Smooth muscle cell (in vitro differentiated cells): ENCODE measurements around the gene N4BP3. TPM values are rescaled to one million over a fixed set of nuclear protein-coding genes. Genes with fewer than 3 reads are reported as not detected.

Experiments used
- DNase-seq: peaks from one replicate; lab custom pipeline; 2025; ENCODE audit not compliant: unreplicated experiment; lab: John Stamatoyannopoulos, UW
- H2AFZ ChIP-seq: fragments of 200-600 bp; sonication (generic); 2 replicates; pipeline ENCODE4 v1.6.0; 2016; ENCODE audit warnings: antibody characterized with exemption, low read depth, mild to moderate bottlenecking
- H3F3A ChIP-seq: fragments of 200-600 bp; sonication (generic); 2 replicates; pipeline ENCODE4 v1.6.0; 2017; ENCODE audit warnings: antibody characterized with exemption, low read depth
- H3K27ac ChIP-seq: fragments of 200-600 bp; sonication (generic); 2 replicates; pipeline ENCODE4 v1.5.1; 2016; ENCODE audit warnings: low read depth, mild to moderate bottlenecking
- H3K27me3 ChIP-seq: fragments of 200-600 bp; sonication (generic); 2 replicates; pipeline ENCODE4 v1.6.1; 2016; ENCODE audit warnings: low read depth, mild to moderate bottlenecking
- H3K36me3 ChIP-seq: fragments of 200-600 bp; sonication (generic); 2 replicates; pipeline ENCODE4 v1.5.1; 2016; ENCODE audit warnings: low read depth
- H3K4me1 ChIP-seq: fragments of 200-600 bp; sonication (generic); 2 replicates; pipeline ENCODE4 v1.5.1; 2016; ENCODE audit warnings: low read depth
- H3K4me2 ChIP-seq: fragments of 200-600 bp; sonication (generic); 2 replicates; pipeline ENCODE4 v1.6.0; 2016; ENCODE audit warnings: mild to moderate bottlenecking
- H3K4me3 ChIP-seq: fragments of 200-600 bp; sonication (generic); 2 replicates; pipeline ENCODE4 v1.5.1; 2016; ENCODE audit warnings: mild to moderate bottlenecking
- H3K79me2 ChIP-seq: fragments of 200-600 bp; sonication (generic); 2 replicates; pipeline ENCODE4 v1.6.0; 2016; ENCODE audit warnings: low read depth, mild to moderate bottlenecking
- H3K9ac ChIP-seq: fragments of 200-600 bp; sonication (generic); 2 replicates; pipeline ENCODE4 v1.6.0; 2016; ENCODE audit warnings: low read depth
- H3K9me3 ChIP-seq: fragments of 200-600 bp; sonication (generic); replicated peaks from 2 replicates; pipeline ENCODE4 v1.5.1; 2016; ENCODE audit warnings: low read depth
- H4K20me1 ChIP-seq: fragments of 200-600 bp; sonication (generic); 2 replicates; pipeline ENCODE4 v1.6.0; 2016; ENCODE audit warnings: low read depth
- CTCF ChIP-seq: fragments of 200-600 bp; sonication (generic); IDR thresholded peaks from 2 replicates; pipeline ENCODE4 v1.5.1; 2017; ENCODE audit warnings: borderline replicate concordance, mild to moderate bottlenecking, antibody characterized with exemption; ENCODE audit not compliant: insufficient read depth, poor library complexity, severe bottlenecking
- WGBS: methylation state at CpG from one replicate; pipeline ENCODE4 v1.1.7; 2016; ENCODE audit warnings: low lambda C conversion rate; 5-methylcytosine and 5-hydroxymethylcytosine counted together
- polyA plus RNA-seq: library from polyadenylated mRNA; unstranded; fragments of >200 nt; fragmentation: Nextera tagmentation; extraction: Ambion mirVana; gene quantifications from 2 replicates; pipeline ENCODE4 v1.2.1, GENCODE V29; 2016
- total RNA-seq: library from RNA; depleted of rRNA; stranded (reverse); fragments of >200 nt; gene quantifications from 2 replicates; pipeline ENCODE4 v1.2.3, GENCODE V29; 2014

Gene N4BP3
- total and polyA plus RNA-seq, 2 experiments from 2014 or later, result 0.39 to 1.3 TPM

GRCh38 chr5:178113841-178114324 is 551 bp downstream of the N4BP3 start:
- Histone ChIP-seq H3K4me3 (peak overlapping the region; percentile 61), H3K79me2 (no peaks in the 10 kb centered on the region), H3F3A (no peaks in the 10 kb centered on the region), H3K9me3 (no peaks in the 10 kb centered on the region), H3K27ac (no peak overlapping the region), H4K20me1 (no peaks in the 10 kb centered on the region), H3K4me1 (peaks cover 14% of the 10 kb centered on the region), H2AFZ (no peak overlapping the region), H3K9ac (no peak overlapping the region), H3K36me3 (no peaks in the 10 kb centered on the region), H3K4me2 (peak overlapping the region; percentile 96), H3K27me3 (peaks cover 33% of the 10 kb centered on the region)
- WGBS, result 3% methylated on average over 22 of the region's 41 CpGs
- no peak for DNase-seq
- no peak for TF ChIP-seq CTCF

GRCh38 chr5:178114325-178115135 is 1.2 kb downstream of the N4BP3 start:
- Histone ChIP-seq H3K36me3 (no peaks in the 10 kb centered on the region), H3K4me3 (peak overlapping the region; percentile 61), H3F3A (no peaks in the 10 kb centered on the region), H4K20me1 (no peaks in the 10 kb centered on the region), H3K9ac (no peak overlapping the region), H3K79me2 (no peaks in the 10 kb centered on the region), H3K27ac (no peak overlapping the region), H2AFZ (no peak overlapping the region), H3K4me2 (peak overlapping the region; percentile 96), H3K9me3 (no peaks in the 10 kb centered on the region), H3K4me1 (peaks cover 14% of the 10 kb centered on the region), H3K27me3 (peaks cover 33% of the 10 kb centered on the region)
- 8% methylated on average over 28 of the region's 28 CpGs for WGBS
- no peak for TF ChIP-seq CTCF
- no peak for DNase-seq

GRCh38 chr5:178115136-178115813 is 1.9 kb downstream of the N4BP3 start:
- Histone ChIP-seq H3K4me3 (no peak overlapping the region), H3K9ac (no peak overlapping the region)
- WGBS, result 35% methylated on average over 12 of the region's 12 CpGs

More at GRCh38 chr5:178115136-178115813, 1.9 kb downstream of the N4BP3 start:
- Histone ChIP-seq H3K27ac (no peak overlapping the region), H3K79me2 (no peaks in the 10 kb centered on the region), H3K36me3 (no peaks in the 10 kb centered on the region), H4K20me1 (no peaks in the 10 kb centered on the region), H3K4me1 (peaks cover 14% of the 10 kb centered on the region), H3K4me2 (no peak overlapping the region), H3K27me3 (peaks cover 33% of the 10 kb centered on the region), H3F3A (no peaks in the 10 kb centered on the region), H2AFZ (no peak overlapping the region), H3K9me3 (no peaks in the 10 kb centered on the region)
- TF ChIP-seq CTCF, result no peak
- DNase-seq, result no peak
